MM.1S (cell line): ENCODE measurements around the gene PURA.

Source experiments
- DNase-seq: peaks from one replicate; pipeline ENCODE4 v3.0.0-alpha.2; 2015
- H2AFZ ChIP-seq: fragments of 300-600 bp; sonication (generic); 2 replicates; pipeline ENCODE4 v1.6.0; 2016; ENCODE audit warnings: antibody characterized with exemption, low read length
- H3F3A ChIP-seq: fragments of 300-600 bp; sonication (generic); 2 replicates; pipeline ENCODE4 v1.6.1; 2016; ENCODE audit warnings: mild to moderate bottlenecking, antibody characterized with exemption, low read length, moderate library complexity, mixed read lengths; ENCODE audit not compliant: insufficient read depth
- H3K27ac ChIP-seq: fragments of 300-600 bp; sonication (generic); 2 replicates; pipeline ENCODE4 v1.5.1; 2016; ENCODE audit warnings: mild to moderate bottlenecking, low read length
- H3K27me3 ChIP-seq: fragments of 300-600 bp; sonication (generic); replicated peaks from 2 replicates; pipeline ENCODE4 v1.6.0; 2016; ENCODE audit warnings: low read length; ENCODE audit not compliant: insufficient read depth
- H3K36me3 ChIP-seq: fragments of 300-600 bp; sonication (generic); replicated peaks from 2 replicates; pipeline ENCODE4 v1.6.1; 2016; ENCODE audit warnings: mild to moderate bottlenecking, low read length, mixed read lengths; ENCODE audit not compliant: insufficient read depth
- H3K4me1 ChIP-seq: fragments of 300-600 bp; sonication (generic); 2 replicates; pipeline ENCODE4 v1.6.1; 2016; ENCODE audit warnings: low read length, mixed read lengths
- H3K4me2 ChIP-seq: fragments of 300-600 bp; sonication (generic); 2 replicates; pipeline ENCODE4 v1.6.0; 2016; ENCODE audit warnings: low read depth, low read length
- H3K4me3 ChIP-seq: fragments of 300-600 bp; sonication (generic); 2 replicates; pipeline ENCODE4 v1.5.1; 2016; ENCODE audit warnings: low read length, mixed read lengths
- H3K79me2 ChIP-seq: fragments of 300-600 bp; sonication (generic); 2 replicates; pipeline ENCODE4 v1.6.1; 2016; ENCODE audit warnings: mixed run types, low read length, mixed read lengths
- H3K9ac ChIP-seq: fragments of 300-600 bp; sonication (generic); 2 replicates; pipeline ENCODE4 v1.6.1; 2016; ENCODE audit warnings: low read length, mixed read lengths
- H3K9me2 ChIP-seq: fragments of 300-600 bp; sonication (generic); replicated peaks from 2 replicates; pipeline ENCODE4 v1.6.1; 2016; ENCODE audit warnings: mild to moderate bottlenecking, low read length, mixed read lengths; ENCODE audit not compliant: insufficient read depth
- H3K9me3 ChIP-seq: fragments of 300-600 bp; sonication (generic); replicated peaks from 2 replicates; pipeline ENCODE4 v1.6.1; 2016; ENCODE audit warnings: mild to moderate bottlenecking, low read length, mixed read lengths; ENCODE audit not compliant: insufficient read depth
- H4K20me1 ChIP-seq: fragments of 300-600 bp; sonication (generic); 2 replicates; pipeline ENCODE4 v1.6.1; 2016; ENCODE audit warnings: mild to moderate bottlenecking, low read length, moderate library complexity, mixed read lengths; ENCODE audit not compliant: insufficient read depth
- CTCF ChIP-seq: fragments of 300-600 bp; sonication (generic); IDR thresholded peaks from 2 replicates; pipeline ENCODE4 v1.5.1; 2016; ENCODE audit warnings: antibody characterized with exemption, low read length, mixed read lengths
- EZH2 ChIP-seq: fragments of 300-600 bp; sonication (generic); optimal IDR thresholded peaks from 2 replicates; pipeline ENCODE3; 2017; ENCODE audit warnings: low read depth, mild to moderate bottlenecking, antibody characterized with exemption, low read length, mixed read lengths
- EZH2phosphoT487 ChIP-seq: fragments of 300-600 bp; sonication (generic); IDR thresholded peaks from 2 replicates; pipeline ENCODE4 v1.6.1; 2018; ENCODE audit warnings: antibody characterized with exemption, low read length

The PURA gene

DNA sequence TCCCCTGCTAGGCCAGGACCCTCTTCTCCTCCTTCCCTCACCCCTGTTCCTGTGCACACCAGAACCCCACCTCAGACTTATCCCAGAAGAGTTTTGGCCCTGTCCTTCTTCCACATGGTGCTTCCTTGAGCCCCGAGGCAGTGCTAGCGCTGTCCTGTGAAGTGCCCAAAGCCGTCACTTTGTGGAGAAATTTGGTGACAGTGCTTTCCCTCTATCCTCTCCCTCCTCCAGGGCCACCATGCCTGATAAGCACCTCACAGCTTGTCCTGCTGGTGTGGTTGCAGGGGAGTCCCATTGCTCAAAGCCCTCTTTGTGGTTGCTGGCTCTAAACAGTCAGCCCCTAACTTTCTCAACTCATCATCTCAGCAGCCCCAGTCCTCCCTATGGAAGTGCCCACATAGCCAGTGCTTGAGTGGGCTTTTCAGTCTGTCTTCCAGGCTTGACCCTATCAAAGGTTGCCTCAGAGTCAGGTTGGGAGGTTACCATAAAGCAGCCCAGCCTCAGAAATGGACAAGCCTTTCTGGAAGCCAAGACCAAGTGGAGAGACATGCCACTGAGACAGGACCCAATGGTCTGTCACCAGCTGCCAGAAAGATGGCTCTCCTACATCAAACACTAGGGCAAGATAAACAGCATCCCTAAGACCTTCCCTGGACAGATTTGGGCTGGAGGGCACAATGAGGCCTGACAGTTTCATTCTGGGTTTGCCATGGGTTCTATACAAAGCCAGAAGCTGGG, 29.8 kb downstream of the PURA start:
- H3K9ac ChIP-seq, result no peak overlapping the region
- no peaks in the 10 kb centered on the region for H4K20me1 ChIP-seq
- peaks cover 4% of the 10 kb centered on the region; the same call in 1 of the 2 replicates for H3K27me3 ChIP-seq

DNA sequence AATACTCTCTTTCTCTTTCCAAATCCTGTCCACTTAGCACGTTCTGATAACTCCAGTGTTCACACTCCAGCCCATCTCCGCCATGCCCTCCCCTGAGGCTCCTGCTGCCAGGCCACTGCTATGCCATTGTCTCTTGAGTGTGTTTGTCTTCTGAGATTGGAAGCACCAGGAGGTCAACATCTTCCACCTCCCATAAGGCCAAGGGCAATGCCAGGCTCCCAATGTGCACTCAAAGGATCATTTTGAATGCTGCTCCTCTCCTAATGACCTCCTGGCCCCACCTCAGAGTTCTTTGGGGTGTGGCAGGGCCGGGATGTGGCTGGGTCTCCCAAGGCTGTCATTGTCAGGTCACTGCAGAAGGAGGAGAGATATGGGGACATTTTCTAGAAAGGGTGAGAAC, 31.3 kb downstream of the PURA start:
- Histone ChIP-seq H3K27me3 (peaks cover 4% of the 10 kb centered on the region; the same call in 1 of the 2 replicates), H3K36me3 (no peaks in the 10 kb centered on the region), H3K27ac (no peak overlapping the region), H3K9me2 (no peaks in the 10 kb centered on the region), H3F3A (no peaks in the 10 kb centered on the region), H3K9ac (no peak overlapping the region), H2AFZ (no peak overlapping the region), H3K9me3 (no peaks in the 10 kb centered on the region), H3K4me3 (no peak overlapping the region), H3K4me2 (peak overlapping the region; percentile 73; the same call in 1 of the 2 replicates), H3K4me1 (no peaks in the 10 kb centered on the region), H3K79me2 (no peaks in the 10 kb centered on the region), H4K20me1 (no peaks in the 10 kb centered on the region)
- TF ChIP-seq CTCF (no peak), EZH2phosphoT487 (no peak), EZH2 (no peak)
- DNase-seq, result no peak

More for the DNA sequence above, 29.8 kb downstream of the PURA start:
- Histone ChIP-seq H3K9me2 (no peaks in the 10 kb centered on the region), H3K27ac (no peak overlapping the region), H3F3A (no peaks in the 10 kb centered on the region), H2AFZ (no peak overlapping the region), H3K36me3 (no peaks in the 10 kb centered on the region), H3K4me2 (no peak overlapping the region), H3K79me2 (no peaks in the 10 kb centered on the region), H3K9me3 (no peaks in the 10 kb centered on the region), H3K4me3 (no peak overlapping the region), H3K4me1 (no peaks in the 10 kb centered on the region)
- DNase-seq, result no peak
- no peak for TF ChIP-seq CTCF
- no peak for TF ChIP-seq EZH2phosphoT487
- TF ChIP-seq EZH2, result no peak

DNA sequence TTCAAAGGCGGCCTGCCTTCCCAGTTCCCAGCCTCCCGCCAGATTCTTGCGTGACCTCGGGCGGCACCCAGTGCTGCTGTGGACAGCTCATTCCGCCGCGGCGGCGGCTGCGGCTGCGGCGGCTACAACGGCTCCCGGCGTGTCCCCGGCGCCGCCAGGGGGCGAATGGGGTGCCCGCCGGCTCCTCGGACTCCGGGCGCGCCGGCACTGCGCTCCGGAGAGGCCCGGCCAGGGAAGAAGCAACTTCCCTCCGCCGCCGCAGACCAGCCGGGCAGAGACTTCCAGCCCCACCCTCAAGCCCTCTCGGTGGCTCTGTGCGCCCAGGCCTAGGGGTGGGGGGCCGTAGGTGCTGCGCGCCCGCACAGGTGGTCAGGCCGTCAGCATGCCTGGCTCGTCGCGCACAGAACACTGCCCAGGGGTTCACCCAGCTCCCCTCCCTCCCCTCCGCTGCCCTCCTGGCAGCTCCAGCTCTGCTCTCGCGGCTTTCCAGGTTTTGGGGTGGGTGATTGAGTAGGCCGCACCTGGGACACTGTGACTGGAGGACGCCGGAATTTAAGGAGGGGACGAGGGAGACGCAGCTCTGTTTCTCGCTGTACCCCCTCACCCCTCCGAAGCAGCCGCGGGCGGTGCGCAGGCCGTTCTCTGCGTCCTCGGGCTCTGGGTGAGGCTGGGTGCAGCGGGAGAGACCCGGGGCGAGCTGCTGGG, 32.1 kb downstream of the PURA start:
- Histone ChIP-seq H3K4me2 (peak overlapping the region; percentile 73), H3K9ac (no peak overlapping the region), H3K27me3 (peaks cover 4% of the 10 kb centered on the region; the same call in 1 of the 2 replicates), H3K4me1 (no peaks in the 10 kb centered on the region), H4K20me1 (no peaks in the 10 kb centered on the region), H3K36me3 (no peaks in the 10 kb centered on the region), H3K27ac (no peak overlapping the region), H3K9me2 (no peaks in the 10 kb centered on the region), H2AFZ (0 out of 2 replicates have a peak overlapping the region, but pooled peaks have one; percentile 38), H3K9me3 (no peaks in the 10 kb centered on the region), H3F3A (no peaks in the 10 kb centered on the region), H3K4me3 (peak overlapping the region; percentile 43), H3K79me2 (no peaks in the 10 kb centered on the region)
- DNase-seq, result peak; percentile 56
- TF ChIP-seq EZH2phosphoT487, result no peak
- peak; percentile 68 for TF ChIP-seq CTCF
